HCT116 (cell line): ENCODE results near the gene C7orf33. TPM values are rescaled to one million over a fixed set of nuclear protein-coding genes. Genes with fewer than 3 reads are reported as not detected.

Source experiments
- ATAC-seq: fragments of 200-7000 bp; cut with Tn5 transposase; 2 replicates; pipeline ENCODE4 v1.9.1; 2020; ENCODE audit warnings: mild to moderate bottlenecking, moderate library complexity
- BruUV-seq: library from RNA; stranded (reverse); fragments of 400-500 nt; replicated peaks from 2 replicates; lab custom pipeline; 2021; lab: Mats Ljungman, UMichigan
- CTCF ChIA-PET: fragments of 300-600 bp; sonication (Branson Sonifier 250); formaldehyde crosslinking; loops from one replicate; lab custom pipeline; 2021; ENCODE audit warnings: antibody characterized with exemption; lab: Charles Lee
- POLR2A ChIA-PET: fragments of 300-600, 350-600 bp; sonication (Branson Sonifier 250); formaldehyde crosslinking; loops from one replicate; lab custom pipeline; 2021; ENCODE audit warnings: antibody characterized with exemption; lab: Charles Lee
- RAD21 ChIA-PET, 2 experiments: fragments of 300-600 bp; sonication (Branson Sonifier 250); formaldehyde crosslinking; loops; one replicate each; lab custom pipeline; 2023; ENCODE audit warnings: low total read pairs in 2 of 2; ENCODE audit not compliant: uncharacterized antibody in 2 of 2, unreplicated experiment in 2 of 2, low non-redundant PET in 1 of 2; lab: Charles Lee
- DNase-seq: peaks from one replicate; pipeline ENCODE4 v3.0.0-alpha.2; 2010; ENCODE audit warnings: low read depth, low spot score
- H2AFZ ChIP-seq: fragments of 200-600 bp; shearing (Covaris generic), sonication (generic); 2 replicates; pipeline ENCODE4 v1.6.1; 2017; ENCODE audit warnings: low read depth, mixed run types, mixed read lengths, antibody characterized with exemption, low read length; ENCODE audit not compliant: poor library complexity, severe bottlenecking
- H3K27ac ChIP-seq: 2 replicates; pipeline ENCODE4 v1.5.1; 2012; ENCODE audit warnings: low read depth, low read length
- H3K27me3 ChIP-seq: fragments of 200-600 bp; sonication (generic); 2 replicates; pipeline ENCODE4 v1.6.1; 2016; ENCODE audit warnings: mixed run types, low read length, mixed read lengths; ENCODE audit not compliant: insufficient read depth
- H3K36me3 ChIP-seq, 2 experiments: fragments of 200-500 bp in 1 of 2; fragments of 200-600 bp in 1 of 2; sonication (Bioruptor generic) in 1 of 2; sonication (generic) in 1 of 2; 2 replicates each; pipeline versions ENCODE4 v1.5.1 to v1.6.1; 2014 to 2016; ENCODE audit warnings: low read length in 2 of 2, inconsistent platforms in 1 of 2, mixed read lengths in 1 of 2, mixed run types in 1 of 2; ENCODE audit not compliant: insufficient read depth in 2 of 2, control insufficient read depth in 1 of 2
- H3K4me1 ChIP-seq, 2 experiments: fragments of 200-600 bp in 1 of 2; sonication (generic) in 1 of 2; 2 replicates each; pipeline versions ENCODE4 v1.5.1 to v1.6.1; 2012 to 2017; ENCODE audit warnings: low read length in 2 of 2, inconsistent platforms in 1 of 2, mild to moderate bottlenecking in 1 of 2, mixed read lengths in 1 of 2, mixed run types in 1 of 2, moderate library complexity in 1 of 2; ENCODE audit not compliant: insufficient read depth in 2 of 2, control insufficient read depth in 1 of 2
- H3K4me2 ChIP-seq: fragments of 200-600 bp; sonication (generic); 2 replicates; pipeline ENCODE4 v1.6.1; 2017; ENCODE audit warnings: mixed run types, low read length, mixed read lengths
- H3K4me3 ChIP-seq, 2 experiments: fragments of 200-600 bp in 1 of 2; sonication (generic) in 1 of 2; replicated peaks in 1 of 2; 2 replicates each; pipeline ENCODE4 v1.5.1; 2011 to 2016; ENCODE audit warnings: low read length in 2 of 2, control low read depth in 1 of 2, low read depth in 1 of 2, mild to moderate bottlenecking in 1 of 2, mixed read lengths in 1 of 2, mixed run types in 1 of 2
- H3K79me2 ChIP-seq: fragments of 200-600 bp; sonication (generic); 2 replicates; pipeline ENCODE4 v1.6.1; 2017; ENCODE audit warnings: mild to moderate bottlenecking, mixed run types, low read length, moderate library complexity, mixed read lengths; ENCODE audit not compliant: insufficient read depth
- H3K9ac ChIP-seq: fragments of 200-600 bp; sonication (generic); 2 replicates; pipeline ENCODE4 v1.6.1; 2016; ENCODE audit warnings: low read length, mixed read lengths
- H3K9me2 ChIP-seq: fragments of 200-600 bp; sonication (generic), shearing (Covaris generic); 2 replicates; pipeline ENCODE4 v1.6.1; 2017; ENCODE audit warnings: mixed run types, mild to moderate bottlenecking, moderate library complexity; ENCODE audit not compliant: insufficient read depth
- H3K9me3 ChIP-seq, 2 experiments: fragments of 200-500 bp in 1 of 2; fragments of 200-600 bp in 1 of 2; sonication (Bioruptor generic) in 1 of 2; sonication (generic) in 1 of 2; 2 replicates each; pipeline ENCODE4 v1.6.1; 2014 to 2017; ENCODE audit warnings: low read length in 2 of 2, mixed read lengths in 2 of 2, inconsistent platforms in 1 of 2, low read depth in 1 of 2, mild to moderate bottlenecking in 1 of 2, mixed run types in 1 of 2, moderate library complexity in 1 of 2; ENCODE audit not compliant: control insufficient read depth in 1 of 2, insufficient read depth in 1 of 2
- H4K20me1 ChIP-seq: fragments of 200-600 bp; sonication (generic), shearing (Covaris generic); 2 replicates; pipeline ENCODE4 v1.6.1; 2017; ENCODE audit warnings: mixed run types, mild to moderate bottlenecking, moderate library complexity; ENCODE audit not compliant: insufficient read depth
- ATF3 ChIP-seq: IDR thresholded peaks from 2 replicates; pipeline ENCODE4 v1.6.1; 2012
- CEBPB ChIP-seq: IDR thresholded peaks from 2 replicates; pipeline ENCODE4 v1.6.1; 2012; ENCODE audit warnings: low read depth
- ELF1 ChIP-seq: IDR thresholded peaks from 2 replicates; pipeline ENCODE4 v1.6.1; 2012; ENCODE audit warnings: low read depth, borderline replicate concordance
- EZH2phosphoT487 ChIP-seq: fragments of 200-600 bp; IDR thresholded peaks from 2 replicates; pipeline ENCODE4 v1.6.1; 2018; ENCODE audit warnings: antibody characterized with exemption, borderline replicate concordance
- MAX ChIP-seq: IDR thresholded peaks from 2 replicates; pipeline ENCODE4 v1.6.1; 2012
- SRF ChIP-seq: IDR thresholded peaks from 2 replicates; pipeline ENCODE4 v1.6.1; 2012; ENCODE audit warnings: low read depth
- TCF7L2 ChIP-seq: IDR thresholded peaks from 2 replicates; pipeline ENCODE4 v1.7.0; 2011; ENCODE audit warnings: borderline replicate concordance, inconsistent platforms; ENCODE audit not compliant: insufficient read depth, insufficient read length; ENCODE audit errors: extremely low read depth
- YY1 ChIP-seq: IDR thresholded peaks from 2 replicates; pipeline ENCODE4 v1.6.1; 2011; ENCODE audit warnings: low read length, low read depth, moderate library complexity, mild to moderate bottlenecking; ENCODE audit not compliant: insufficient replicate concordance; ENCODE audit errors: extremely low read depth
- ZBTB33 ChIP-seq: IDR thresholded peaks from 2 replicates; pipeline ENCODE4 v1.6.1; 2011; ENCODE audit warnings: mild to moderate bottlenecking, low read length, moderate library complexity; ENCODE audit not compliant: insufficient replicate concordance; ENCODE audit errors: extremely low read depth
- ZFX ChIP-seq: fragments of 450-650 bp; IDR thresholded peaks from 2 replicates; pipeline ENCODE4 v1.6.1; 2017
- intact Hi-C: fragments of 100-400 bp; cut with micrococcal nuclease; formaldehyde crosslinking; loops from 2 replicates; pipeline ENCODE4 v1.10.0; 2022
- total RNA-seq: library from RNA; stranded (reverse); gene quantifications from one replicate; pipeline ENCODE4 v1.2.1, GENCODE V29; 2021; ENCODE audit not compliant: unreplicated experiment

C7orf33 gene
- total RNA-seq, 1 experiment from 2014 or later, result not detected

GRCh38 chr7:148623586-148624282, 33.2 kb downstream of the C7orf33 start:
- Histone ChIP-seq H3K27ac (no peak overlapping the region), H3K36me3 (no peaks in the 10 kb centered on the region), H3K9me2 (no peaks in the 10 kb centered on the region), H2AFZ (no peak overlapping the region), H3K9me3 (no peaks in the 10 kb centered on the region), H3K79me2 (no peaks in the 10 kb centered on the region), H3K27me3 (no peaks in the 10 kb centered on the region), H3K4me3 (no peak overlapping the region), H3K4me2 (no peak overlapping the region), H3K9ac (no peak overlapping the region), H4K20me1 (no peaks in the 10 kb centered on the region), H3K4me1 (peaks cover 0 to 13% of the 10 kb centered on the region in 2 experiments; a peak in 2 of 4 replicates)
- no peak for ATAC-seq
- RAD21 ChIA-PET, result no interaction called here
- POLR2A ChIA-PET, result no interaction called here
- BruUV-seq, result no TSS peak
- CTCF ChIA-PET, result interaction anchor here (1.2 kb wide), 1 partner anchor 12 kb away, joined by 3 read pairs; no protein-coding TSS in a partner anchor
- intact Hi-C loops, result no loop called here
- no peak for TF ChIP-seq EZH2phosphoT487
- TF ChIP-seq ELF1, result no peak
- TF ChIP-seq YY1, result no peak
- no peak for TF ChIP-seq ZFX
- TF ChIP-seq MAX, result no peak
- TF ChIP-seq ATF3, result no peak
- TF ChIP-seq SRF, result no peak
- no peak for TF ChIP-seq ZBTB33
- no peak for TF ChIP-seq CEBPB
- TF ChIP-seq TCF7L2, result no peak
- no peak for DNase-seq
